Kidney glomerular epithelial cell (primary cell): Measurements from ENCODE around the gene CLSTN2.

Source experiments
- DNase-seq: peaks from one replicate; lab custom pipeline; 2025; lab: John Stamatoyannopoulos, UW

CLSTN2 gene

GRCh38 chr3:139944256-139944910 lies 9.4 kb downstream of the CLSTN2 start:
- DNase-seq: no peak

DNA sequence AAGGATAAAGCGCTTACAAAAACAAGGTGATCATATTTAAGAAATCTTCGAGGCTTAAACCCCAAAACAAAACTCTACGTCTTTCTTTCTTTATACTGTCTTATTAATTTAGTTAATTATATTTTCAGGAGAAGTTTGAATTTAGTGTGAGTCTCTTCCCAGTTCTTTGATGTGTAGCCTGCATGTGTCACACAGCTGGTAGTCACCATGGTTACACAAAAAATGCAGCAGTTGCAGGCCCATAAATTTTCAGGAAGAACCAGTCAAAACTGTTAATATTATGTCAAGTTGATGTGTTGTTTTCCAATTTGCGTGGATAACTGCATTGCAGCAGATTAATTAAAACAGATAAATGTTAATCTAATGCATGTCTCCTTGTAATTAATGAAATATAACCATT lies 10.4 kb downstream of the CLSTN2 start:
- DNase-seq: no peak

GRCh38 chr3:139945942-139946341 lies 11.0 kb downstream of the CLSTN2 start:
- no peak for DNase-seq

GRCh38 chr3:139948467-139948866 lies 13.5 kb downstream of the CLSTN2 start:
- DNase-seq: no peak

DNA sequence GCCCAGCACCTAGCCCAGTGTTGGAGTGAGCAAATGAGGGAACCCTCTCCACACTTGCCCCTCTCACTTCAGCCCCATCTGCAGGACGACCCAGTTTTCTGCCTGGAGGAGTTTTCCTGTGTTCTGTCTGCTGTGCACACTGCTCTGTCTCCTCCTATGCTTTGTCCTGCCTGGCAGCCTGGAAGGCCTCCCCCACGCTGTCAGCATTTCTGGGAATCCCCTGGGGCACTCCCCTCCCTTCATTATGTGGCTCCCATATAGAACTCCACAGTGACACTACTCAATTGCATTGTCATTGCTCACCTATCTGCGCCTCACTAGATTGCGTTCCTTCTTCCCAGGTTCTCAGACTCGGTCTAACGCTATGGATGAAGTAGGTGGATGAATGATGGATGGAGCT lies 13.9 kb downstream of the CLSTN2 start:
- no peak for DNase-seq

- peak; percentile 77 for DNase-seq
Observed at GRCh38 chr3:139953131-139953910, 18.3 kb downstream of the CLSTN2 start.

GRCh38 chr3:139954146-139954860 lies 19.3 kb downstream of the CLSTN2 start:
- DNase-seq: no peak

- DNase-seq: no peak
Observed at GRCh38 chr3:139957844-139958243, 22.9 kb downstream of the CLSTN2 start.

DNA sequence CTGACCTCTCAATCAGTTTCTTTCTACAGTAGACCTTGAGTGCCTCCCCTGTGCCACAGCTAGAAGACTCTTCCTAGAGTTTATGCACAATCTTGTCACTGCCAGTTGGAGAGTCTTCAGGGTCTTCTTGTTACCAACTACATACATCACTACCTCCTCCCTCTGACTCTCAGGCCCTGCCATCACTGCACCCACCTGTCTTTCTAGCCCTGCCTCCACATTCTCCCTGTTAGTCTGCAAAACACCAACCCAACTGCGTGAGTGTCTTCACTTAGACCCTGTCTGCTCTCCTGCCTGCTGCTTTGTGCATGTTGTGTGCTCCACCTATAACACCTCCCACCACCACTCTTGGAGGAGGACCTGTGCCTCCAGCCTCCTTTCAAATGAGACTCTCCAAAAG lies 34.4 kb downstream of the CLSTN2 start:
- no peak for DNase-seq

GRCh38 chr3:139970526-139970925 lies 35.5 kb downstream of the CLSTN2 start:
- DNase-seq: no peak

- DNase-seq: no peak
Observed at GRCh38 chr3:139974809-139975425, 39.9 kb downstream of the CLSTN2 start.

DNA sequence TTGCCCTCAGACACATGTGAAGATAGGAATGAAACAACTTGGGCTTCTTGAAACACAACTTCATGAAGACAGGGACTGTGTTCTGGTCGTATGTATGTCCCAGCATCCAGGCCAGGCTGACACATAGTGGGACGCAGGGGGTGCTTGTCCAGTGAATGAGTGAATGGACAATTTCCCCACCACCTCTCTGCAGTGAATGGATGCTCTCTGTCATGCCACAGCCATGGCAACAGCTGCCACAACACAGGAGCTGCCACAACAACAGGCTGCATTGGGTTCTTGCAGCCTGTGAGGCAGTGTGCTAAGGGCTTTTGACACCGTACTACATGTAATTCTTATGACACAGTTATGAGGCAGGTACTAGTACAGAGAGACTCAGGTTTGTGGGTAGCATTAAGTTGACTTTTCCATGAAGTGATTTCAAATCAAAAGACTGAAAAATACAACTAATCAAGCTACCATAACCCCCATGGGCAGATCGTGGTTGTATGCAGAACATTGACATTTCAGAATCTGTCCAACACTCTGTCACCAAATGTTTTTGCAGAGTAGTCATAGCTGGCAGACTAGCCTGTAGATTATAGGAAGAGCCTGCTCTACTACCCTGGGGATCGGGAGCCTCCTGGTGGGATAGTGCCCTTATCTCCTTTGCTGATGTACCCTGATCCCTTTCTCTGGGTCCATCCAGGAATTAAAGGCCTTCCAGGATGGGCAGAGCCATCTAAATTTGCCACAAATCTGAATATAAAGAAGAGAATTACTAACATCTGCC lies 40.8 kb downstream of the CLSTN2 start:
- no peak for DNase-seq

GRCh38 chr3:139978966-139979365 lies 44.0 kb downstream of the CLSTN2 start:
- DNase-seq: no peak

- no peak for DNase-seq
Observed at GRCh38 chr3:139979991-139980390, 45.0 kb downstream of the CLSTN2 start.

DNA sequence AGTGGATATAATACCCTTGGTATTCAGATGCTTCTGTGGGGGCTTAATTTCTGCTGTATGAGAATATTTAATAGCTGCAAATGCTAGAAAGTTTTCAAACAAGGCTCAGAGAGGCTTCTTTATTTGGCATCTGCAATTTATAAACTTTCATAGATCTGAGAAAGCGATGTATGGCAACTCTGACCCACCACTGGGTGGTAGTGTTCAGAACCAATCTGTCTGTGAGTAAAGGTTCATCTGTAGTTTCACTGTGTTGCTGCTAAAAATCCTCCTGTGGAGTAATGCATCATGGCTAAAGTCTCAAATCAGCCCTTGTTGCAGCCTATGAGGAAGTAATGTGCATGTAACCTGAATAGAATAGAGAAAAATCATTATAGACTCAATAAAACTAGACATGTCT lies 47.4 kb downstream of the CLSTN2 start:
- peak; percentile 8 for DNase-seq

- no peak for DNase-seq
Observed at GRCh38 chr3:139985576-139985975, 50.6 kb downstream of the CLSTN2 start.

GRCh38 chr3:139987908-139988307 lies 52.9 kb downstream of the CLSTN2 start:
- DNase-seq: no peak

GRCh38 chr3:139988472-139989156 lies 53.6 kb downstream of the CLSTN2 start:
- DNase-seq: no peak

DNA sequence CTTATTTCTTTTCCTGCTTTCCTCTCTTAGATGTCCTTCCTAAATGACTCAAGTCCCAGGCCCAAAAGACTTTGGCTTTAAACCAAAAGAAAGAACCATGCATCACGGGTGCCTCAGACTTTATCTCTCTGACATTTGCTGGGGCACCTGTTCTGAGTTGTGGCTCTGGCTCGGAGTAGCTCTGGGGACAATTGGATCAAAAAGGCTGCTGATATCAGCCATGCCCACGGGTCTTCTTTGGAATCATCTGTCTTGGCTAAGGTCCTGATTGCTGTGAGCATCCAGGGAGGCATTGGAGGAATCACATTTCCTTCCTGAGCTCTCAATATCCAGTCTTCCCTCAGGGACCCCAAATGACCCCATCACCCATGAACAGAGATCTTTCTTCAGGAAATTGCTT lies 59.9 kb downstream of the CLSTN2 start:
- DNase-seq: no peak

DNA sequence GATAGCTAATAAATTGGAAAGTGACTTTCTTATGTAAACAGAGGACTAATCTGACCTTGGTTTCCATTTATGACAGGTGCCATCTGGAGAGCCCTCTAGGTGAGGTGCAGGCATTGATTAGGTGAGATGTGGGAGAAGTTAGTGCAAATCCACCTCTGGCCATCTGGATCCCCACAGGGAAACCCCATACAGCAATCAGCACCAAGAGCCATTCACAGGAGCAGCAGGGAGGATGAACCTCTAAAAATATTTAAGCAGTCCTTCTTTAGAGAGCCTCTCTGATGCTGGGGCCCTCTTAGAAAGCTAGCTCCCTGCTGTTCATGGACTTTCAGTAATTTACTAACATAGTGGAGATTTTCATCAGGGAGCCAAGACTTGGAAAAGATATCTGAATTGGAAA lies 69.3 kb downstream of the CLSTN2 start:
- no peak for DNase-seq

GRCh38 chr3:140006331-140006730 lies 71.3 kb downstream of the CLSTN2 start:
- no peak for DNase-seq
